ENCODE data around the gene VEZT.

Gene VEZT

DNA sequence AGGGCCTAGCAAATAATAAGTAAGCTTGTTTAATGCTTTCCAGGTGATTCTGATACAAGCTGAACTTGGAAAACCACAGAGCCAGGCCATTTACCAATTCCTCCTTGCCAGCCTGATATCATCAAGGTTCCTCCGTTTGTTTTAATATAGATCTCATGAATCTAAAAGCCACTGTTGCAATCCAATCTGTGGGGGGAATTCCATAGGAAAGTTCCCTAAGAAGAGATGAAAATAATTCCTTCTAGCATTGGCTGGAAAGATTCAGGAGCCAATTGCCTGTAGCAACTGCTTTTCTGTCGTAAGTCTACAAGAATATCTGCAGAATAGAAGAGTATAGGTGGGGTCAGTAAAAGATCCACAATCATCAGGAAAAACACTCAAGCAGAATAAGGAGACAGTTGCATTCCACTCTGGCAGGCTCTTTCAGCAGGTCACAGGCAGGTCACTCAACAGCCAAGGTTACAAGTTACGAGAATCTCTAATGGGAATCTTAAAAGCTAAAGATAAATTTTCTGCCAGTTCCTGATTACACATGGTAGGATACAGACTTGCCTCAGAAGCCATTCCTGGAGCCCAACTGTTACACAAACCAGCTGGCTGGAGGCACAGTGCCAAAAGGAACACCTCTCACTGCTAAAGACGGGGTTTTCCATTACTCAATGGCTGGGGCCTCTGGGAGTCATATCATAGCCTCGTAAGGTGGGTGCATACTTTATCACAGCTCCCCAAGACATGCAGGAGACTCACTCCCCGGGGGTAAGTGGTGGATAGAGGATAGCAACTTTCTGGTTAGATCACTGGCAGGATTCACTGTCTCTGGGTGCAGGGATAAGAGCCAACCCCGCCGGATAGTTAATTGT lies 44.0 kb upstream of the VEZT start:
- no peaks in the 10 kb centered on the region for H3K9me3 ChIP-seq (ENCODE audit: insufficient read depth, low read depth, low read length)
- H3K36me3 ChIP-seq (ENCODE audit: insufficient read depth, low read length): no peaks in the 10 kb centered on the region
- H3K9me2 ChIP-seq (replicated peaks; ENCODE audit: low read depth, low read length): no peaks in the 10 kb centered on the region
- H3K79me2 ChIP-seq (ENCODE audit: insufficient read depth, low read length): no peaks in the 10 kb centered on the region
- no peak overlapping the region for H3K4me2 ChIP-seq (ENCODE audit: low read depth, low read length, poor library complexity, severe bottlenecking)
- no peak overlapping the region for H2AFZ ChIP-seq (ENCODE audit: low read length)
- no peaks in the 10 kb centered on the region for H3K4me1 ChIP-seq (ENCODE audit: insufficient read depth, low read length, poor library complexity, severe bottlenecking)
- no peak for TF ChIP-seq EZH2phosphoT487 (IDR thresholded peaks at IDR 0.05; ENCODE audit: borderline replicate concordance)
- TF ChIP-seq CTCF (conservative IDR thresholded peaks at IDR 0.05; ENCODE audit: low read length): no peak
- H4K20me1 ChIP-seq (ENCODE audit: insufficient read depth, low read length, poor library complexity, severe bottlenecking): no peaks in the 10 kb centered on the region
- no peaks in the 10 kb centered on the region for H3K27me3 ChIP-seq (ENCODE audit: insufficient read depth, low read length, poor library complexity, severe bottlenecking)
- no peak overlapping the region for H3K9ac ChIP-seq (ENCODE audit: low read depth, low read length, poor library complexity, severe bottlenecking)
- H3F3A ChIP-seq (ENCODE audit: low read depth): 0 out of 2 replicates have a peak, but pooled peaks cover 3% of the 10 kb centered on the region
- H3K4me3 ChIP-seq (ENCODE audit: low read length, poor library complexity, severe bottlenecking): no peak overlapping the region

GRCh38 chr12:95177201-95177768 lies 40.3 kb upstream of the VEZT start:
- Histone ChIP-seq H3K9me2 (replicated peaks; ENCODE audit: low read depth, low read length) (no peaks in the 10 kb centered on the region), H3K9ac (ENCODE audit: low read depth, low read length, poor library complexity, severe bottlenecking) (no peak overlapping the region), H4K20me1 (ENCODE audit: insufficient read depth, low read length, poor library complexity, severe bottlenecking) (no peaks in the 10 kb centered on the region), H3K4me2 (ENCODE audit: low read depth, low read length, poor library complexity, severe bottlenecking) (no peak overlapping the region), H3K36me3 (ENCODE audit: insufficient read depth, low read length) (no peaks in the 10 kb centered on the region), H3K9me3 (ENCODE audit: insufficient read depth, low read depth, low read length) (no peaks in the 10 kb centered on the region), H3F3A (ENCODE audit: low read depth) (no peaks in the 10 kb centered on the region), H3K4me1 (ENCODE audit: insufficient read depth, low read length, poor library complexity, severe bottlenecking) (no peaks in the 10 kb centered on the region), H2AFZ (ENCODE audit: low read length) (no peak overlapping the region), H3K4me3 (ENCODE audit: low read length, poor library complexity, severe bottlenecking) (no peak overlapping the region), H3K79me2 (ENCODE audit: insufficient read depth, low read length) (no peaks in the 10 kb centered on the region), H3K27me3 (ENCODE audit: insufficient read depth, low read length, poor library complexity, severe bottlenecking) (no peaks in the 10 kb centered on the region)
- TF ChIP-seq CTCF (conservative IDR thresholded peaks at IDR 0.05; ENCODE audit: low read length): no peak
- TF ChIP-seq EZH2phosphoT487 (IDR thresholded peaks at IDR 0.05; ENCODE audit: borderline replicate concordance): no peak

GRCh38 chr12:95178136-95178535 lies 39.5 kb upstream of the VEZT start:
- Histone ChIP-seq H3K4me1 (ENCODE audit: insufficient read depth, low read length, poor library complexity, severe bottlenecking) (no peaks in the 10 kb centered on the region), H3K9me3 (ENCODE audit: insufficient read depth, low read depth, low read length) (no peaks in the 10 kb centered on the region), H3K9ac (ENCODE audit: low read depth, low read length, poor library complexity, severe bottlenecking) (no peak overlapping the region), H3K9me2 (replicated peaks; ENCODE audit: low read depth, low read length) (no peaks in the 10 kb centered on the region), H3F3A (ENCODE audit: low read depth) (no peaks in the 10 kb centered on the region), H3K36me3 (ENCODE audit: insufficient read depth, low read length) (no peaks in the 10 kb centered on the region), H3K4me3 (ENCODE audit: low read length, poor library complexity, severe bottlenecking) (no peak overlapping the region), H2AFZ (ENCODE audit: low read length) (no peak overlapping the region), H3K4me2 (ENCODE audit: low read depth, low read length, poor library complexity, severe bottlenecking) (no peak overlapping the region), H3K79me2 (ENCODE audit: insufficient read depth, low read length) (no peaks in the 10 kb centered on the region), H3K27me3 (ENCODE audit: insufficient read depth, low read length, poor library complexity, severe bottlenecking) (no peaks in the 10 kb centered on the region), H4K20me1 (ENCODE audit: insufficient read depth, low read length, poor library complexity, severe bottlenecking) (no peaks in the 10 kb centered on the region)
- TF ChIP-seq EZH2phosphoT487 (IDR thresholded peaks at IDR 0.05; ENCODE audit: borderline replicate concordance): no peak
- TF ChIP-seq CTCF (conservative IDR thresholded peaks at IDR 0.05; ENCODE audit: low read length): no peak
